Neural progenitor cell (in vitro differentiated cells): Measurements from ENCODE around the gene CCNI2. TPM values are rescaled to one million over a fixed set of nuclear protein-coding genes. Genes with fewer than 3 reads are reported as not detected.
A peak's percentile ranks its signal among the peaks of the same experiment; 100 is the strongest.

Experiments
- DNase-seq: peaks from one replicate; pipeline ENCODE4 v3.0.0-alpha.2; 2016; ENCODE audit warnings: low spot score
- H2AFZ ChIP-seq: fragments of 200-600 bp; sonication (generic); replicated peaks from 2 replicates; pipeline ENCODE4 v1.6.1; 2016; ENCODE audit warnings: antibody characterized with exemption
- H3F3A ChIP-seq: fragments of 200-600 bp; sonication (generic); 2 replicates; pipeline ENCODE4 v1.6.1; 2016; ENCODE audit warnings: antibody characterized with exemption, low read depth
- H3K27ac ChIP-seq: fragments of 200-600 bp; sonication (generic); 2 replicates; pipeline ENCODE4 v1.5.1; 2016; ENCODE audit warnings: mild to moderate bottlenecking
- H3K27me3 ChIP-seq: fragments of 200-600 bp; sonication (generic); 2 replicates; pipeline ENCODE4 v1.6.1; 2016; ENCODE audit warnings: mild to moderate bottlenecking, moderate library complexity
- H3K36me3 ChIP-seq: fragments of 200-600 bp; sonication (generic); 2 replicates; pipeline ENCODE4 v1.5.1; 2016
- H3K4me1 ChIP-seq: fragments of 200-600 bp; sonication (generic); 2 replicates; pipeline ENCODE4 v1.6.1; 2016; ENCODE audit warnings: mixed run types
- H3K4me2 ChIP-seq: fragments of 200-600 bp; sonication (generic); 2 replicates; pipeline ENCODE4 v1.6.1; 2016
- H3K4me3 ChIP-seq: fragments of 200-600 bp; sonication (generic); 2 replicates; pipeline ENCODE4 v1.5.1; 2016
- H3K79me2 ChIP-seq: fragments of 200-600 bp; sonication (generic); 2 replicates; pipeline ENCODE4 v1.6.1; 2016; ENCODE audit warnings: low read depth
- H3K9ac ChIP-seq: fragments of 200-600 bp; sonication (generic); 2 replicates; pipeline ENCODE4 v1.6.1; 2016
- H3K9me3 ChIP-seq: fragments of 200-600 bp; sonication (generic); 2 replicates; pipeline ENCODE4 v1.5.1; 2016; ENCODE audit warnings: low read depth
- H4K20me1 ChIP-seq: fragments of 200-600 bp; sonication (generic); 2 replicates; pipeline ENCODE4 v1.6.1; 2016; ENCODE audit warnings: low read depth
- H3K27ac Mint-ChIP-seq: 3 replicates; pipeline ENCODE4 v1.8.0; 2021; ENCODE audit warnings: mixed read lengths
- H3K27me3 Mint-ChIP-seq: 2 replicates; pipeline ENCODE4 v1.8.0; 2022; ENCODE audit warnings: low read depth, mild to moderate bottlenecking, inconsistent platforms, moderate library complexity, mixed read lengths; ENCODE audit not compliant: insufficient read depth
- H3K36me3 Mint-ChIP-seq: 3 replicates; pipeline ENCODE4 v1.8.0; 2021; ENCODE audit warnings: mixed read lengths
- H3K4me1 Mint-ChIP-seq: 3 replicates; pipeline ENCODE4 v1.8.0; 2021; ENCODE audit warnings: mixed read lengths
- H3K4me3 Mint-ChIP-seq: 3 replicates; pipeline ENCODE4 v1.8.0; 2021; ENCODE audit warnings: mild to moderate bottlenecking, moderate library complexity, mixed read lengths
- H3K9me3 Mint-ChIP-seq: 3 replicates; pipeline ENCODE4 v1.8.0; 2020; ENCODE audit warnings: mixed read lengths
- EZH2 ChIP-seq: fragments of 200-600 bp; sonication (generic); IDR thresholded peaks from 2 replicates; pipeline ENCODE4 v1.6.1; 2017; ENCODE audit warnings: antibody characterized with exemption, mild to moderate bottlenecking, moderate library complexity
- EZH2phosphoT487 ChIP-seq: fragments of 200-600 bp; sonication (generic); IDR thresholded peaks from 2 replicates; pipeline ENCODE4 v1.6.1; 2017; ENCODE audit warnings: antibody characterized with exemption
- total RNA-seq: library from RNA; depleted of rRNA; stranded (reverse); fragments of >200 nt; gene quantifications from 2 replicates; pipeline ENCODE4 v1.2.3, GENCODE V29; 2015; ENCODE audit warnings: low replicate concordance
- TF ChIP-seq, protein P1 (sequence below): fragments of 200-600 bp; sonication (generic); IDR thresholded peaks from 2 replicates; pipeline ENCODE4 v1.5.1; 2017; ENCODE audit warnings: antibody characterized with exemption, mild to moderate bottlenecking

CCNI2 gene
- total RNA-seq, 1 donor from 2014 or later: not detected

DNA sequence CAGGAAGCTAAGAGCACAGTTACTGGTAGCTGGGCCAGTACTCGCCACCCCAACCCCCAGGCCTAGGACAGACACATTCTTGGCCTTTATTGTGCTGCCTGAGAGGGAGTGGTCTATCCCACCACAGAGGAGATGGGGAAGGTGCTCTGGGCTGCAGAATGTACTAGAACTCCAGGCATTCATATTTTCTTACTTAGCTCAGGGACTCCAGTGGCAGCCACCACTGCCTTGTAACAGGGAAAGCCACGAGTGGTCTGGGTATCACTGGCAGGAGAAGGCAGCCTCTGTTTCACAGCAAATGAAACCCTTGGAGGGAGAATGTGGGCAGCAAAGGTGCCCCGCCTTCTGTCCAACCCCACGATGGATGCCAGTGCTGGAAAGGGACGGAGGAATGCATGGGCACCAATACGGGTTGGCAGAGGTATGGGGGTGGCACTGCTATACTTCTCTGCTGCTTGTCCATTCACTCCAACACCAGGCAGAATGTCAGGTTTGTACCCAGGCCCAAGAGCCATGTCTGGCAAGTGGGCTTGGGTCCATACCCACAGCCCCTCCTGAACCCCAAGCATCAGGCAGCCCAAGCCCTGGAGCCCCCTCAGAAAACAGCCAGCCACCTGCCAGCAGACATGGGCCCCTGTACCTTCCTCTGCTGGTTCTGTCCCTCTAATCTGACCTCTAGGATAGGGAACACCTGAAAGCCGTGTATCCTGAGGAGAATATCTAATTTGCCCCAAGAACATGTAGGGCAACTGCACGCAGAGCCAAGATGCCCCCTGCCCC, 25.3 kb downstream of the CCNI2 start:
- peaks cover 50% of the 10 kb centered on the region for H3K4me1 Mint-ChIP-seq
- H3K27me3 ChIP-seq: peaks cover 23% of the 10 kb centered on the region
- H3K9me3 ChIP-seq: no peaks in the 10 kb centered on the region
- no peak overlapping the region for H2AFZ ChIP-seq
- H3K4me3 Mint-ChIP-seq: no peak overlapping the region
- H3K27me3 Mint-ChIP-seq: peaks cover 4% of the 10 kb centered on the region
- no peaks in the 10 kb centered on the region for H3K9me3 Mint-ChIP-seq
- H3K36me3 Mint-ChIP-seq: peaks cover 2% of the 10 kb centered on the region
- DNase-seq: no peak
- peaks cover 30% of the 10 kb centered on the region for H3K4me1 ChIP-seq
- H3K9ac ChIP-seq: no peak overlapping the region
- H3K36me3 ChIP-seq: no peaks in the 10 kb centered on the region
- no peak overlapping the region for H3K27ac Mint-ChIP-seq
- peaks cover 27% of the 10 kb centered on the region for H3F3A ChIP-seq
- no peak overlapping the region for H3K27ac ChIP-seq
- H3K4me3 ChIP-seq: no peak overlapping the region
- H3K4me2 ChIP-seq: no peak overlapping the region
- TF ChIP-seq, protein P1, sequence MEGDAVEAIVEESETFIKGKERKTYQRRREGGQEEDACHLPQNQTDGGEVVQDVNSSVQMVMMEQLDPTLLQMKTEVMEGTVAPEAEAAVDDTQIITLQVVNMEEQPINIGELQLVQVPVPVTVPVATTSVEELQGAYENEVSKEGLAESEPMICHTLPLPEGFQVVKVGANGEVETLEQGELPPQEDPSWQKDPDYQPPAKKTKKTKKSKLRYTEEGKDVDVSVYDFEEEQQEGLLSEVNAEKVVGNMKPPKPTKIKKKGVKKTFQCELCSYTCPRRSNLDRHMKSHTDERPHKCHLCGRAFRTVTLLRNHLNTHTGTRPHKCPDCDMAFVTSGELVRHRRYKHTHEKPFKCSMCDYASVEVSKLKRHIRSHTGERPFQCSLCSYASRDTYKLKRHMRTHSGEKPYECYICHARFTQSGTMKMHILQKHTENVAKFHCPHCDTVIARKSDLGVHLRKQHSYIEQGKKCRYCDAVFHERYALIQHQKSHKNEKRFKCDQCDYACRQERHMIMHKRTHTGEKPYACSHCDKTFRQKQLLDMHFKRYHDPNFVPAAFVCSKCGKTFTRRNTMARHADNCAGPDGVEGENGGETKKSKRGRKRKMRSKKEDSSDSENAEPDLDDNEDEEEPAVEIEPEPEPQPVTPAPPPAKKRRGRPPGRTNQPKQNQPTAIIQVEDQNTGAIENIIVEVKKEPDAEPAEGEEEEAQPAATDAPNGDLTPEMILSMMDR: no peak
- TF ChIP-seq EZH2: no peak
- peaks cover 20% of the 10 kb centered on the region for H4K20me1 ChIP-seq
- peaks cover 6% of the 10 kb centered on the region for H3K79me2 ChIP-seq

DNA sequence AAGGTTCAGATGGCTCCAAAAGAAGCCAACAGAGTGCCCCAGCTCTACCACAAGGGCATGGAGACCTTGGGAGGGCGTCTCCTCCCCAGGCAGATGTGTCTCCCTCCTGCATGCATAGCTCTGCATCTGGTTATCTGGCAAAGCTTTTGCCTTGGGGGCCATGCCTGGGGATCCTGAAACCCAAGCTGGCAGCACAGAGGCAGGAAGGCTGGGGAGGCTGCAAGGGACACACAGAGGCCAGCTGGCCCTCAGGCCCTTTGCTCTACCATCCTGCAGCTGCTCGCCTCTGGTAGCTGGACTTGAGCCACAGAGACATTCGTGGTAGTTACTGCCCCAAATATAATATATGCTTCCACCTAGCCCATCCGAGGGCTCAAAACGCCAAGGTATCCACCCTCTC, 25.9 kb downstream of the CCNI2 start:
- Mint-ChIP-seq H3K9me3 (no peaks in the 10 kb centered on the region), H3K27me3 (peaks cover 4% of the 10 kb centered on the region), H3K36me3 (peaks cover 2% of the 10 kb centered on the region), H3K27ac (peak overlapping the region; percentile 84), H3K4me3 (no peak overlapping the region), H3K4me1 (peaks cover 51% of the 10 kb centered on the region)
- no peak for TF ChIP-seq EZH2
- TF ChIP-seq, protein P1: no peak
- no peak overlapping the region for H3K9ac ChIP-seq
- no peak overlapping the region for H2AFZ ChIP-seq
- no peak overlapping the region for H3K27ac ChIP-seq
- peaks cover 29% of the 10 kb centered on the region for H3K27me3 ChIP-seq
- H4K20me1 ChIP-seq: peaks cover 20% of the 10 kb centered on the region
- no peaks in the 10 kb centered on the region for H3K9me3 ChIP-seq
- no peaks in the 10 kb centered on the region for H3K36me3 ChIP-seq
- peaks cover 6% of the 10 kb centered on the region for H3K79me2 ChIP-seq
- peaks cover 30% of the 10 kb centered on the region for H3K4me1 ChIP-seq
- H3F3A ChIP-seq: peaks cover 33% of the 10 kb centered on the region
- H3K4me3 ChIP-seq: no peak overlapping the region
- DNase-seq: no peak
- no peak overlapping the region for H3K4me2 ChIP-seq

DNA sequence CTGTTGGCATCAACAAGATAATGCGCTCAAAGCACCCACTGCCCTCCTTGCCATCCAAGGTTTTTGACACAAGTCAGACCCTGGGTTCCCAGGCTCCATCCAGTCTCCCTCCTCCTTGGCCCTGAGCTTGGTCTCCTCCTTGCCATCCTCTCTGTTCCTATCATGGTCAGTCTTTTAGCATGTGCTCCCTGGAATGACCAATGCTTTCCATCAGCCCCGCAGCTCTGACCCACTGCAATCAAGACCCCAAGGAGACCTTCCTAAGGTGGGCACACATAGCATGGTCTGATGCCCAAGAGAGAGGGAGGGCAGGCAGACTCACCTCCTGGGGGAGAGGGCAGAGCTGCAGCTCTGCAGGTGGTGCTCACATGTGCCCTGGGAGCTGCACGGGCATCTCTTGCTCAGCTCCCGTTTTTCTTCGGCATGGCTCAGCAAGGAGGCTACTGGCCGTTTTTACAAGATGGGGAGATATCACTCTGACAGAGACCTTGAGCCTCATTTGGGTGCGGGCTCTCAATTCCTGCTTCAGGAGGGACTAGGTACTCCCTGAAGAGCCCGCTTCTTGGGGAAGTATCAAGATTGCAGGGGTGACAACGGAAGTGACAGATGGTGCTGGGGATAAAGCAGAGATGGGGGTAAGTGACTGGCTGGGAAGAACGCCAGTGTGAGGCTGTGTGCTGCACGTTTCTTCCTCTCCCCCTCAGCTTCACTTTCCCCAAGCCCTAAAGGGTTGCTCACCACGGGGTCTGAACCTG, 26.6 kb downstream of the CCNI2 start:
- no peak overlapping the region for H3K4me3 Mint-ChIP-seq
- Histone ChIP-seq H3K79me2 (peaks cover 6% of the 10 kb centered on the region), H2AFZ (no peak overlapping the region)

More for the DNA sequence above, 26.6 kb downstream of the CCNI2 start:
- Histone ChIP-seq H4K20me1 (peaks cover 20% of the 10 kb centered on the region), H3K27me3 (peaks cover 36% of the 10 kb centered on the region), H3K9me3 (no peaks in the 10 kb centered on the region), H3K36me3 (no peaks in the 10 kb centered on the region), H3K27ac (no peak overlapping the region), H3F3A (peaks cover 40% of the 10 kb centered on the region), H3K4me3 (no peak overlapping the region), H3K4me1 (peaks cover 30% of the 10 kb centered on the region), H3K9ac (no peak overlapping the region), H3K4me2 (no peak overlapping the region)
- TF ChIP-seq EZH2 (no peak), EZH2phosphoT487 (no peak)
- TF ChIP-seq, protein P1: no peak
- Mint-ChIP-seq H3K36me3 (peaks cover 2% of the 10 kb centered on the region), H3K27me3 (peaks cover 4% of the 10 kb centered on the region), H3K4me1 (peaks cover 54% of the 10 kb centered on the region), H3K9me3 (no peaks in the 10 kb centered on the region), H3K27ac (peak overlapping the region; percentile 84)
- no peak for DNase-seq
